Diencephalon (tissue), 1 donor: ENCODE results near the gene GDPD5. TPM values are rescaled to one million over a fixed set of nuclear protein-coding genes. Genes with fewer than 3 reads are reported as not detected.

Experiments
- small RNA-seq: library from RNA; depleted of rRNA; stranded (forward); fragments of <200 nt; gene quantifications from one replicate; pipeline ENCODE3, GENCODE V24; 2014
- total RNA-seq: library from RNA; depleted of rRNA; stranded (reverse); fragments of >200 nt; gene quantifications from one replicate; pipeline ENCODE4 v1.2.3, GENCODE V29; 2014

Gene GDPD5, protein sequence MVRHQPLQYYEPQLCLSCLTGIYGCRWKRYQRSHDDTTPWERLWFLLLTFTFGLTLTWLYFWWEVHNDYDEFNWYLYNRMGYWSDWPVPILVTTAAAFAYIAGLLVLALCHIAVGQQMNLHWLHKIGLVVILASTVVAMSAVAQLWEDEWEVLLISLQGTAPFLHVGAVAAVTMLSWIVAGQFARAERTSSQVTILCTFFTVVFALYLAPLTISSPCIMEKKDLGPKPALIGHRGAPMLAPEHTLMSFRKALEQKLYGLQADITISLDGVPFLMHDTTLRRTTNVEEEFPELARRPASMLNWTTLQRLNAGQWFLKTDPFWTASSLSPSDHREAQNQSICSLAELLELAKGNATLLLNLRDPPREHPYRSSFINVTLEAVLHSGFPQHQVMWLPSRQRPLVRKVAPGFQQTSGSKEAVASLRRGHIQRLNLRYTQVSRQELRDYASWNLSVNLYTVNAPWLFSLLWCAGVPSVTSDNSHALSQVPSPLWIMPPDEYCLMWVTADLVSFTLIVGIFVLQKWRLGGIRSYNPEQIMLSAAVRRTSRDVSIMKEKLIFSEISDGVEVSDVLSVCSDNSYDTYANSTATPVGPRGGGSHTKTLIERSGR
- 37.6 TPM for total RNA-seq

GRCh38 chr11:75525433-75526191, at the start of gene GDPD5:
TSS of gene GDPD5 (minus strand) at chr11:75525941. CDS start at chr11:75477735, 48,206 bp downstream.

DNA sequence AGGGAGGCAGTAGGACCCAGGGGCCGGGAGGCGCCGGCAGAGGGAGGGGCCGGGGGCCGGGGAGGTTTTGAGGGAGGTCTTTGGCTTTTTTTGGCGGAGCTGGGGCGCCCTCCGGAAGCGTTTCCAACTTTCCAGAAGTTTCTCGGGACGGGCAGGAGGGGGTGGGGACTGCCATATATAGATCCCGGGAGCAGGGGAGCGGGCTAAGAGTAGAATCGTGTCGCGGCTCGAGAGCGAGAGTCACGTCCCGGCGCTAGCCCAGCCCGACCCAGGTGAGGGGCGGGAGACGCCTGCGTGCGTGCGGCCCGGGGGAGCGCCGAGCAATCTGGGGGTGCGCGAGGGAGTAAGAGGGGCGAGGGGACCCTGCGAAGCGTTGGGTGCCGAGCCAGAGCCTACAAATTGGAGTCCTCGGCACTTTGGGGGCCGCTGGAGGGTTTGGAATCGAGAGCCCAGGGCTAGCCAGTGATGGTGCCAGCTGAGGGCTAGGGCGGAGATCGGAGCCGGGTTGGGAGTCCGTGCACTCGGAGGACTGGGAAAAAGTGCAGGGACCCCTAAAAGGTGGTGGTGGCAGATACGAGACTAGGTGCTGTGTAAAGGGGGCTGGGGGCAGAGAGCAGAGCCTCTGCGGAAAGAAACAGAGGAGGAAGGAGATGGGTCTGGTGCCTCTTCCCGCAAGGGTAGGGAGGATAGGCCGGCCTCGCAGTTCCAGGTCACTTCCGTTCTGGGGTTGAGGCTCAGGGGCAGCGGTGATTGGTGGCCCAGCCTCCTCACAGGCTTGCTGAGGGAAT, 36.5 kb upstream of the GDPD5 start, which contains the start of gene SERPINH1:
Gene SERPINH1, plus strand, starts transcription at position 206 of the 788 bp plus-strand sequence. CDS start 4,097 bp downstream, outside the sequence.

GRCh38 chr11:75432911-75433321, 92.8 kb downstream of the GDPD5 start, which contains the start of gene KLHL35:
TSS of gene KLHL35 (minus strand) at chr11:75433203. CDS start at chr11:75430629, 2,574 bp downstream.

GRCh38 chr11:75399344-75400145, 126.2 kb downstream of the GDPD5 start, which contains the start of gene RPS3:
TSS of gene RPS3 (plus strand) at chr11:75399518. CDS start at chr11:75399548, 30 bp downstream.

Small RNA genes within 50 kb of the gene (small RNA-seq; reads per million reads assigned to genes)
- gene SNORD15A, result not detected
- gene SNORD15B, result 98.2 reads per million, percentile 97 among the genes with 10 or more reads in this experiment

Other genes starting within 250 kb of the GDPD5 start
- gene ARRB1, start 174.3 kb downstream of the GDPD5 start, total RNA-seq, result 80.3 TPM
- gene RPS3, start 126.4 kb downstream of the GDPD5 start, total RNA-seq, result 846 TPM
- gene KLHL35, start 92.7 kb downstream of the GDPD5 start, total RNA-seq, result 23.8 TPM
- 37.4 TPM for gene SERPINH1, start 36.3 kb upstream of the GDPD5 start, total RNA-seq
- 102 TPM for gene MAP6, start 143.1 kb upstream of the GDPD5 start, total RNA-seq
- not detected for gene MOGAT2, start 191.9 kb upstream of the GDPD5 start, total RNA-seq
- 7.2 TPM for gene DGAT2, start 242.8 kb upstream of the GDPD5 start, total RNA-seq